K562 (cell line): ENCODE results near the gene RAB21. TPM values are rescaled to one million over a fixed set of nuclear protein-coding genes. Genes with fewer than 3 reads are reported as not detected.

ENCODE experiments used
- ATAC-seq: fragments of 200-7000 bp; cut with Tn5 transposase; 3 replicates; pipeline ENCODE4 v1.9.1; 2020; ENCODE audit warnings: moderate library complexity
- BruUV-seq: library from RNA; stranded (reverse); fragments of 400-500 nt; replicated peaks from 2 replicates; lab custom pipeline; 2021; lab: Mats Ljungman, UMichigan
- CTCF ChIA-PET: fragments of 300-600 bp; formaldehyde crosslinking; extraction: SDS; loops from one replicate; lab custom pipeline; 2021; ENCODE audit warnings: low intra/inter-chr PET ratio; lab: Yijun Ruan, JAX
- POLR2A ChIA-PET: fragments of 300-600, 350-650 bp; sonication (Branson Sonifier 250); formaldehyde crosslinking; extraction: SDS; loops from one replicate; lab custom pipeline; 2021; ENCODE audit warnings: antibody characterized with exemption, inconsistent platforms; lab: Yijun Ruan, JAX
- DNase-seq, 4 experiments: peaks; one replicate each; pipeline versions ENCODE4 v3.0.0 to v3.0.0-alpha.2; 2011 to 2018; ENCODE audit warnings: low spot score in 3 of 4, mixed read lengths in 3 of 4; ENCODE audit errors: extremely low read depth in 1 of 4
- FAIRE-seq: peaks from 2 replicates; lab custom pipeline; 2011; peaks lifted over from hg19 to GRCh38; lab: Jason Lieb, UNC
- H2AFZ ChIP-seq: 2 replicates; pipeline ENCODE4 v1.6.0; 2011; ENCODE audit warnings: low read depth, low read length, control low read depth, inconsistent platforms
- H3K27ac ChIP-seq: fragments of 200-600 bp; 3 replicates; pipeline ENCODE4 v1.8.0; 2011; ENCODE audit warnings: low read depth, mild to moderate bottlenecking, control low read depth, inconsistent platforms, low read length, moderate library complexity, mixed read lengths; ENCODE audit errors: extremely low read depth
- H3K27me3 ChIP-seq, 2 experiments: fragments of 300-600 bp in 1 of 2; 2 replicates in 1 of 2; 3 replicates in 1 of 2; pipeline versions ENCODE4 v1.6.0 to v1.8.0; 2011; ENCODE audit warnings: inconsistent platforms in 2 of 2, low read length in 2 of 2, mild to moderate bottlenecking in 1 of 2, mixed read lengths in 1 of 2, moderate library complexity in 1 of 2; ENCODE audit not compliant: control insufficient read depth in 2 of 2, insufficient read depth in 2 of 2
- H3K36me3 ChIP-seq: fragments of 300-600 bp; 3 replicates; pipeline ENCODE4 v1.8.0; 2011; ENCODE audit warnings: mild to moderate bottlenecking, low read length, inconsistent platforms; ENCODE audit not compliant: control insufficient read depth, insufficient read depth
- H3K4me1 ChIP-seq, 2 experiments: fragments of 200-600 bp in 1 of 2; replicated peaks in 1 of 2; 2 replicates in 1 of 2; 3 replicates in 1 of 2; pipeline versions ENCODE4 v1.5.1 to v1.8.0; 2011; ENCODE audit warnings: inconsistent platforms in 2 of 2, low read length in 2 of 2, mild to moderate bottlenecking in 1 of 2, mixed read lengths in 1 of 2, moderate library complexity in 1 of 2; ENCODE audit not compliant: control insufficient read depth in 2 of 2, insufficient read depth in 2 of 2
- H3K4me2 ChIP-seq: 2 replicates; pipeline ENCODE4 v1.6.1; 2011; ENCODE audit warnings: low read length, control low read depth, inconsistent platforms, mixed read lengths; ENCODE audit not compliant: insufficient read depth
- H3K4me3 ChIP-seq: fragments of 200-600 bp; sonication (generic), shearing (Covaris generic); 2 replicates; pipeline ENCODE4 v1.5.1; 2016; ENCODE audit warnings: control low read depth, inconsistent platforms
- H3K79me2 ChIP-seq: fragments of 200-600 bp; 3 replicates; pipeline ENCODE4 v1.8.0; 2011; ENCODE audit warnings: low read length, inconsistent platforms; ENCODE audit not compliant: control insufficient read depth, insufficient read depth
- H3K9ac ChIP-seq, 2 experiments: 2 replicates each; pipeline versions ENCODE4 v1.6.0 to v1.6.1; 2011; ENCODE audit warnings: low read depth in 2 of 2, low read length in 2 of 2, control low read depth in 1 of 2, inconsistent platforms in 1 of 2, mild to moderate bottlenecking in 1 of 2, mixed read lengths in 1 of 2; ENCODE audit not compliant: insufficient read depth in 1 of 2
- H3K9me1 ChIP-seq: one replicate; pipeline ENCODE4 v1.6.0; 2011; ENCODE audit warnings: inconsistent platforms, mild to moderate bottlenecking, low read length, moderate library complexity; ENCODE audit not compliant: control insufficient read depth, insufficient read depth
- H3K9me3 ChIP-seq: replicated peaks from 2 replicates; pipeline ENCODE4 v1.5.1; 2011; ENCODE audit warnings: low read depth, low read length, inconsistent platforms; ENCODE audit not compliant: control insufficient read depth, insufficient read depth
- H4K20me1 ChIP-seq: replicated peaks from 2 replicates; pipeline ENCODE4 v1.6.1; 2011; ENCODE audit warnings: low read length, inconsistent platforms, mixed read lengths; ENCODE audit not compliant: control insufficient read depth, insufficient read depth
- FOXJ3 ChIP-seq: sonication (generic); formaldehyde crosslinking; IDR thresholded peaks from 2 replicates; pipeline ENCODE4 v1.4.0; 2020; ENCODE audit warnings: mild to moderate bottlenecking, missing genetic modification reagents
- FOXK2 ChIP-seq, 2 experiments: fragments of 450-650 bp; IDR thresholded peaks in 1 of 2; conservative IDR thresholded peaks in 1 of 2; 2 replicates each; pipeline ENCODE4 v1.6.1; 2016; ENCODE audit warnings: low read depth in 2 of 2, mild to moderate bottlenecking in 1 of 2
- IRF1 ChIP-seq: sonication (generic); formaldehyde crosslinking; IDR thresholded peaks from 2 replicates; pipeline ENCODE4 v1.8.0; 2022; ENCODE audit warnings: missing genetic modification reagents, mild to moderate bottlenecking, borderline replicate concordance
- KDM5B ChIP-seq: fragments of 200-600 bp; sonication (generic); IDR thresholded peaks from 2 replicates; pipeline ENCODE4 v1.6.1; 2012; ENCODE audit warnings: low read depth, mild to moderate bottlenecking, moderate library complexity, low read length, control low read depth, inconsistent platforms; ENCODE audit not compliant: insufficient replicate concordance
- MTA3 ChIP-seq: fragments of 450-650 bp; formaldehyde crosslinking; IDR thresholded peaks from 2 replicates; pipeline ENCODE4 v1.6.1; 2017; ENCODE audit warnings: mild to moderate bottlenecking, borderline replicate concordance
- NBN ChIP-seq: fragments of 450-650 bp; IDR thresholded peaks from 2 replicates; pipeline ENCODE4 v1.6.1; 2016; ENCODE audit warnings: low read depth, mild to moderate bottlenecking
- NFYB ChIP-seq: IDR thresholded peaks from 2 replicates; pipeline ENCODE4 v1.6.1; 2011; ENCODE audit warnings: mild to moderate bottlenecking, moderate library complexity; ENCODE audit not compliant: insufficient read length; ENCODE audit errors: extremely low read depth
- POLR2AphosphoS2 ChIP-seq: IDR thresholded peaks from 2 replicates; pipeline ENCODE4 v1.6.1; 2012; ENCODE audit warnings: low read length, improper control_type of control experiment
- TCF15 ChIP-seq: fragments of 250-450 bp; sonication (Bioruptor Pico); IDR thresholded peaks from 2 replicates; pipeline ENCODE4 v1.8.0; 2022; ENCODE audit warnings: moderate library complexity, mild to moderate bottlenecking, inconsistent platforms
- ZNF79 ChIP-seq: fragments of 250-450 bp; sonication (Bioruptor Pico); IDR thresholded peaks from 2 replicates; pipeline ENCODE4 v1.4.0; 2020; ENCODE audit warnings: low read depth, mild to moderate bottlenecking, moderate library complexity
- WGBS: fragments of 100-300 bp; shearing (Covaris generic); methylation state at CpG from one replicate; pipeline ENCODE4 v1.1.6; 2016; ENCODE audit warnings: low coverage, mixed read lengths; ENCODE audit not compliant: insufficient coverage; ENCODE audit errors: missing lambda C conversion rate; 5-methylcytosine and 5-hydroxymethylcytosine counted together
- in situ Hi-C: fragments of 300-500 bp; cut with MboI; formaldehyde crosslinking; loops from 4 replicates; pipeline ENCODE4 v1.15.0; 2018; ENCODE audit warnings: inconsistent platforms, mixed read lengths
- intact Hi-C: fragments of 100-400 bp; cut with micrococcal nuclease; formaldehyde crosslinking; loops from 2 replicates; pipeline ENCODE4 v1.14.2; 2022
- polyA plus RNA-seq, 8 experiments: library from polyadenylated mRNA; depleted of rRNA in 4 of 8; stranded (reverse) in 5 of 8; unstranded in 3 of 8; fragments of >200 nt; fragmentation: Nextera tagmentation in 2 of 8; fragmentation: Illumina TruSeq in 1 of 8; extraction: Ambion mirVana in 2 of 8; extraction: Trizol in 1 of 8; gene quantifications; 2 replicates each; pipeline versions ENCODE4 v1.2.1 to v1.2.3, GENCODE V29; 2011 to 2014; ENCODE audit warnings: inconsistent platforms in 1 of 8, missing spikeins in 1 of 8
- total RNA-seq, 7 experiments: library from RNA; depleted of rRNA in 6 of 7; stranded (reverse); fragments of >200 nt in 6 of 7; fragmentation: Illumina TruSeq in 2 of 7; extraction: Trizol in 2 of 7; gene quantifications; 2 replicates each; pipeline versions ENCODE4 v1.2.1 to v1.2.3, GENCODE V29; 2011 to 2021; ENCODE audit warnings: low replicate concordance in 1 of 7
- TF ChIP-seq, protein P1 (sequence below): fragments of 450-650 bp; IDR thresholded peaks from 2 replicates; pipeline ENCODE4 v1.6.1; 2016
- TF ChIP-seq, protein P2 (sequence below): sonication (generic); formaldehyde crosslinking; IDR thresholded peaks from 2 replicates; pipeline ENCODE4 v1.8.0; 2023; ENCODE audit warnings: mild to moderate bottlenecking, missing genetic modification reagents

The RAB21 gene
- total and polyA plus RNA-seq, 9 of the 15 experiments (the other 6 are each of a cell fraction or from before 2014, with no cell fraction given) = 5.3 to 45.6 (median 19.6) TPM

DNA sequence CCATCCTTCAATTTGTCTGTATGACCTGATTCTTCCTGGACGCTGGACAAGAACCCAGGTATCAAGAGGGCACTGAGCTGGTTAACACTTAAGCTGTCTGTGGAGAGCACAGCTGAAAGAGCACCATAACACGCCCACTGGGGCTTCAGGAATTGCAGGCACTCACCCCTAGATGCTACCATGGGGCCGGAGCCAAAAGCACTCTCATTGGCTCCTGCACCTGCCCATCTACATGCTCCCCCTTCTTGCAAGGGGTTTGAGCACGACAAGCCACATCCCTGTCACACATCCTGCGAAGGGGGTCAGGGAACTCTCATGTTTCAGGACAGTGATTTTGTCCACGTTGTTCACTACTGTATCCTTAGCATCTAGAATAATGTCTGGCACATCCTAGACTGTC lies 49.8 kb downstream of the RAB21 start:
- BruUV-seq = no TSS peak
- FAIRE-seq = no peak
- no peaks in the 10 kb centered on the region for H4K20me1 ChIP-seq

More for the DNA sequence above, 49.8 kb downstream of the RAB21 start:
- Histone ChIP-seq H3K9me3 (no peaks in the 10 kb centered on the region), H3K4me2 (no peak overlapping the region), H3K79me2 (no peaks in the 10 kb centered on the region), H3K9me1 (no peaks in the 10 kb centered on the region), H2AFZ (no peak overlapping the region), H3K27ac (no peak overlapping the region), H3K27me3 (peaks cover 0 to 6% of the 10 kb centered on the region in 2 experiments; a peak in 2 of 5 replicates), H3K36me3 (no peaks in the 10 kb centered on the region), H3K4me3 (no peak overlapping the region), H3K4me1 (no peaks in the 10 kb centered on the region), H3K9ac (no peak overlapping the region)
- in situ Hi-C loops = no loop called here
- POLR2A ChIA-PET = no interaction called here
- CTCF ChIA-PET = no interaction called here
- peak; percentile 67 for ATAC-seq
- TF ChIP-seq IRF1 (CRISPR knock-in tag) = no peak
- TF ChIP-seq, protein P1, sequence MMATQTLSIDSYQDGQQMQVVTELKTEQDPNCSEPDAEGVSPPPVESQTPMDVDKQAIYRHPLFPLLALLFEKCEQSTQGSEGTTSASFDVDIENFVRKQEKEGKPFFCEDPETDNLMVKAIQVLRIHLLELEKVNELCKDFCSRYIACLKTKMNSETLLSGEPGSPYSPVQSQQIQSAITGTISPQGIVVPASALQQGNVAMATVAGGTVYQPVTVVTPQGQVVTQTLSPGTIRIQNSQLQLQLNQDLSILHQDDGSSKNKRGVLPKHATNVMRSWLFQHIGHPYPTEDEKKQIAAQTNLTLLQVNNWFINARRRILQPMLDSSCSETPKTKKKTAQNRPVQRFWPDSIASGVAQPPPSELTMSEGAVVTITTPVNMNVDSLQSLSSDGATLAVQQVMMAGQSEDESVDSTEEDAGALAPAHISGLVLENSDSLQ = peak; percentile 91
- no peak for TF ChIP-seq ZNF79
- TF ChIP-seq MTA3 = no peak
- TF ChIP-seq, protein P2, sequence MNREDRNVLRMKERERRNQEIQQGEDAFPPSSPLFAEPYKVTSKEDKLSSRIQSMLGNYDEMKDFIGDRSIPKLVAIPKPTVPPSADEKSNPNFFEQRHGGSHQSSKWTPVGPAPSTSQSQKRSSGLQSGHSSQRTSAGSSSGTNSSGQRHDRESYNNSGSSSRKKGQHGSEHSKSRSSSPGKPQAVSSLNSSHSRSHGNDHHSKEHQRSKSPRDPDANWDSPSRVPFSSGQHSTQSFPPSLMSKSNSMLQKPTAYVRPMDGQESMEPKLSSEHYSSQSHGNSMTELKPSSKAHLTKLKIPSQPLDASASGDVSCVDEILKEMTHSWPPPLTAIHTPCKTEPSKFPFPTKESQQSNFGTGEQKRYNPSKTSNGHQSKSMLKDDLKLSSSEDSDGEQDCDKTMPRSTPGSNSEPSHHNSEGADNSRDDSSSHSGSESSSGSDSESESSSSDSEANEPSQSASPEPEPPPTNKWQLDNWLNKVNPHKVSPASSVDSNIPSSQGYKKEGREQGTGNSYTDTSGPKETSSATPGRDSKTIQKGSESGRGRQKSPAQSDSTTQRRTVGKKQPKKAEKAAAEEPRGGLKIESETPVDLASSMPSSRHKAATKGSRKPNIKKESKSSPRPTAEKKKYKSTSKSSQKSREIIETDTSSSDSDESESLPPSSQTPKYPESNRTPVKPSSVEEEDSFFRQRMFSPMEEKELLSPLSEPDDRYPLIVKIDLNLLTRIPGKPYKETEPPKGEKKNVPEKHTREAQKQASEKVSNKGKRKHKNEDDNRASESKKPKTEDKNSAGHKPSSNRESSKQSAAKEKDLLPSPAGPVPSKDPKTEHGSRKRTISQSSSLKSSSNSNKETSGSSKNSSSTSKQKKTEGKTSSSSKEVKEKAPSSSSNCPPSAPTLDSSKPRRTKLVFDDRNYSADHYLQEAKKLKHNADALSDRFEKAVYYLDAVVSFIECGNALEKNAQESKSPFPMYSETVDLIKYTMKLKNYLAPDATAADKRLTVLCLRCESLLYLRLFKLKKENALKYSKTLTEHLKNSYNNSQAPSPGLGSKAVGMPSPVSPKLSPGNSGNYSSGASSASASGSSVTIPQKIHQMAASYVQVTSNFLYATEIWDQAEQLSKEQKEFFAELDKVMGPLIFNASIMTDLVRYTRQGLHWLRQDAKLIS (CRISPR knock-in tag) = no peak
- TF ChIP-seq FOXK2 (conservative IDR thresholded peaks at IDR 0.05 in 1 of 2, IDR thresholded peaks at IDR 0.05 in 1 of 2; ENCODE audit: low read depth in 2 of 2) = no peak
- TF ChIP-seq FOXJ3 (CRISPR knock-in tag) = no peak
- TF ChIP-seq KDM5B = no peak
- no peak for TF ChIP-seq NBN
- no peak for TF ChIP-seq POLR2AphosphoS2
- peak; percentile 13 for TF ChIP-seq NFYB
- no peak for TF ChIP-seq TCF15 (CRISPR knock-in tag)
- DNase-seq = peak in 2 of 4 experiments; percentile 10 to 31
- intact Hi-C loops = no loop called here
- 2% methylated on average over 6 of the region's 6 CpGs for WGBS
